Adrenal gland (tissue), 5 donors: Measurements from ENCODE around the gene SMIM12.

Experiments
- POLR2A ChIP-seq, 2 donors: fragments of 450-650 bp; IDR thresholded peaks; one replicate each; pipeline ENCODE4 v1.6.1; 2017; ENCODE audit warnings: antibody characterized with exemption in 2 of 2, mild to moderate bottlenecking in 2 of 2, moderate library complexity in 1 of 2
- TF ChIP-seq, protein P1 (sequence below), 6 experiments: fragments of 450-650 bp in 4 of 6; fragments of 200-600 bp in 2 of 6; sonication (generic) in 1 of 6; IDR thresholded peaks; 1 replicate in 5 of 6; 2 replicates in 1 of 6; pipeline versions ENCODE4 v1.5.1 to v1.8.0; 2016 to 2021; ENCODE audit warnings: antibody characterized with exemption in 6 of 6, mild to moderate bottlenecking in 2 of 6, moderate library complexity in 1 of 6
- donor health status: DM: no; HTN: no; CAD: no.

- TF ChIP-seq, protein P1, sequence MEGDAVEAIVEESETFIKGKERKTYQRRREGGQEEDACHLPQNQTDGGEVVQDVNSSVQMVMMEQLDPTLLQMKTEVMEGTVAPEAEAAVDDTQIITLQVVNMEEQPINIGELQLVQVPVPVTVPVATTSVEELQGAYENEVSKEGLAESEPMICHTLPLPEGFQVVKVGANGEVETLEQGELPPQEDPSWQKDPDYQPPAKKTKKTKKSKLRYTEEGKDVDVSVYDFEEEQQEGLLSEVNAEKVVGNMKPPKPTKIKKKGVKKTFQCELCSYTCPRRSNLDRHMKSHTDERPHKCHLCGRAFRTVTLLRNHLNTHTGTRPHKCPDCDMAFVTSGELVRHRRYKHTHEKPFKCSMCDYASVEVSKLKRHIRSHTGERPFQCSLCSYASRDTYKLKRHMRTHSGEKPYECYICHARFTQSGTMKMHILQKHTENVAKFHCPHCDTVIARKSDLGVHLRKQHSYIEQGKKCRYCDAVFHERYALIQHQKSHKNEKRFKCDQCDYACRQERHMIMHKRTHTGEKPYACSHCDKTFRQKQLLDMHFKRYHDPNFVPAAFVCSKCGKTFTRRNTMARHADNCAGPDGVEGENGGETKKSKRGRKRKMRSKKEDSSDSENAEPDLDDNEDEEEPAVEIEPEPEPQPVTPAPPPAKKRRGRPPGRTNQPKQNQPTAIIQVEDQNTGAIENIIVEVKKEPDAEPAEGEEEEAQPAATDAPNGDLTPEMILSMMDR (IDR thresholded peaks at IDR 0.05): no peak
- TF ChIP-seq POLR2A (IDR thresholded peaks at IDR 0.05): no peak
These were observed 47.2 kb upstream of the SMIM12 start for GRCh38 chr1:34906756-34907155.
